ENCODE measurements around the gene SYT6. TPM values are rescaled to one million over a fixed set of nuclear protein-coding genes. Genes with fewer than 3 reads are reported as not detected.

Gene SYT6
- total and polyA plus RNA-seq, 2 of the 13 experiments (the other 11 are each of a cell fraction or from before 2014, with no cell fraction given): not detected

DNA sequence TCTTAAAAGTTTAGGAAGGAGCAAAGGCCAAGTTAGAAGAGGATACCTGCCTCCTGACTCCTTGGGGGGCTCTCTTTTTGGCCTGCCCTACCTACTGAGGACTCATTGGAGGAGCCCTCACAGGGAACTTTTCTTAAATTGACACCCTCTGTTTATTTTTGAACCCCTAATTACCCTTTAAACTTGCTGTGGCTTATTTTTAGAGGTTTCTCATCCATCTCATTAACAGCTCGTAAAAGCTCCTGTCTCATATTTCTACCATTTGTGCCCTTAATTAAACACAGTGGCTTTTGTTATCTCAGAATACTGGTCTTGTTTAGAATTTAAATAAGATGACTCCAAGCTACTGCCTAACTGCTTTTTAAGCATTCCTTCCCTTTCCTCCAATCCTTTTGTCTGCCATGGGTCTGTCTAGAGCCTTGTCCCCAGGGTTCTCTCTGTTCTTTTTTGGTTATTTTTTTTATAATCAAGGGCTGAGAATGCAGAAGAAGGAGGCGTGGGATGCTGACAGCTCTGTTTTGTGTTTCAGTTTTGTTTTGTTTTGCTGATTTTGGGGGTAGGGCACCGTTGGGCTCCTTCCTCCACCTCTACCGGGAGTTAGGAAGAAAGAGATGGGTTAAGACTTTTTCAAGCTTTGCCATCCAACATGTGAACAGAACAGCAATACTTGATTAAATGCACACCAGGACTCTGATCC lies 78.0 kb downstream of the SYT6 start:
- TF ChIP-seq ZNF703 (CRISPR knock-in tag; IDR thresholded peaks at IDR 0.05; ENCODE audit: borderline replicate concordance) (no peak), ZNF7 (CRISPR knock-in tag; IDR thresholded peaks at IDR 0.05) (no peak), SMC3 (IDR thresholded peaks at IDR 0.05; ENCODE audit: low read length) (no peak), YEATS4 (CRISPR knock-in tag; IDR thresholded peaks at IDR 0.05; ENCODE audit: borderline replicate concordance) (no peak), ZFP90 (CRISPR knock-in tag; IDR thresholded peaks at IDR 0.05; ENCODE audit: borderline replicate concordance) (no peak), JUNB (CRISPR knock-in tag; IDR thresholded peaks at IDR 0.05; ENCODE audit: borderline replicate concordance) (no peak), SMAD1 (CRISPR knock-in tag; IDR thresholded peaks at IDR 0.05; ENCODE audit: borderline replicate concordance, low read depth) (no peak), ZNF329 (CRISPR knock-in tag; IDR thresholded peaks at IDR 0.05; ENCODE audit: low read depth) (no peak)
- TF ChIP-seq, protein P1, sequence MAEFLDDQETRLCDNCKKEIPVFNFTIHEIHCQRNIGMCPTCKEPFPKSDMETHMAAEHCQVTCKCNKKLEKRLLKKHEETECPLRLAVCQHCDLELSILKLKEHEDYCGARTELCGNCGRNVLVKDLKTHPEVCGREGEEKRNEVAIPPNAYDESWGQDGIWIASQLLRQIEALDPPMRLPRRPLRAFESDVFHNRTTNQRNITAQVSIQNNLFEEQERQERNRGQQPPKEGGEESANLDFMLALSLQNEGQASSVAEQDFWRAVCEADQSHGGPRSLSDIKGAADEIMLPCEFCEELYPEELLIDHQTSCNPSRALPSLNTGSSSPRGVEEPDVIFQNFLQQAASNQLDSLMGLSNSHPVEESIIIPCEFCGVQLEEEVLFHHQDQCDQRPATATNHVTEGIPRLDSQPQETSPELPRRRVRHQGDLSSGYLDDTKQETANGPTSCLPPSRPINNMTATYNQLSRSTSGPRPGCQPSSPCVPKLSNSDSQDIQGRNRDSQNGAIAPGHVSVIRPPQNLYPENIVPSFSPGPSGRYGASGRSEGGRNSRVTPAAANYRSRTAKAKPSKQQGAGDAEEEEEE (CRISPR knock-in tag; IDR thresholded peaks at IDR 0.05; ENCODE audit: borderline replicate concordance): no peak
- H3K9me3 ChIP-seq (ENCODE audit: low read length): peaks cover 16% of the 10 kb centered on the region
- WGBS (ENCODE audit: low lambda C conversion rate): 11% methylated on average over 4 of the region's 4 CpGs
- intact Hi-C loops (cut with micrococcal nuclease; ENCODE audit: unreplicated experiment): no loop called here
- BruUV-seq (replicated peaks): no TSS peak
- ChIA-PET POLR2A (no interaction called here), CTCF (ENCODE audit: low intra/inter-chr PET ratio, low total read pairs) (no interaction called here)
- no peak for FAIRE-seq
- in situ Hi-C loops (cut with HindIII; ENCODE audit: extremely low pct_ligation_motif_present, low pct_unique_long_range_greater_than_20kb): no loop called here
- H3K4me1 ChIP-seq (ENCODE audit: insufficient read depth, low read length): peaks cover 10% of the 10 kb centered on the region
- ATAC-seq: no peak
- H3K27me3 ChIP-seq (ENCODE audit: control insufficient read depth in 1 of 2, insufficient read depth in 2 of 2, low read length in 2 of 2): no peaks in the 10 kb centered on the region
- H3K4me3 ChIP-seq (replicated peaks in 1 of 3; ENCODE audit: insufficient read depth in 1 of 3, low read depth in 2 of 3, low read length in 3 of 3): no peak overlapping the region
- H3K79me2 ChIP-seq (ENCODE audit: insufficient read depth, low read length): no peaks in the 10 kb centered on the region
- DNase-seq (ENCODE audit: low spot score): no peak
- no peak overlapping the region for H3K4me2 ChIP-seq (ENCODE audit: low read depth, low read length)
- no peak overlapping the region for H3K9ac ChIP-seq (ENCODE audit: insufficient read depth, low read depth, low read length)
- H3K36me3 ChIP-seq (replicated peaks in 1 of 2; ENCODE audit: control insufficient read depth in 1 of 2, insufficient read depth in 2 of 2, low read length in 2 of 2): no peaks in the 10 kb centered on the region
- H2AFZ ChIP-seq (ENCODE audit: low read length): no peak overlapping the region
- H4K20me1 ChIP-seq (ENCODE audit: insufficient read depth, low read length): no peaks in the 10 kb centered on the region
- H3K27ac ChIP-seq (ENCODE audit: extremely low read length, insufficient read depth, low read length): no peak overlapping the region

Measured in HepG2 (cell line).